Stimulated activated CD8-positive, alpha-beta memory T cell treated with anti-CD3 and anti-CD28 coated beads, Interleukin-4, amount 100 ng/mL, for 4 hours (primary cell): ENCODE data around the gene NKAIN2.
"Not testable (repeated sequence)": the region's sequence is repeated elsewhere in the genome, so short reads cannot be mapped to it uniquely, and the experiment has no call there.

Source experiments
- DNase-seq, 2 donors: peaks; one replicate each; pipeline ENCODE4 v3.0.0-alpha.2; 2020; ENCODE audit warnings: low read depth in 2 of 2, low spot score in 1 of 2

NKAIN2 gene

DNA sequence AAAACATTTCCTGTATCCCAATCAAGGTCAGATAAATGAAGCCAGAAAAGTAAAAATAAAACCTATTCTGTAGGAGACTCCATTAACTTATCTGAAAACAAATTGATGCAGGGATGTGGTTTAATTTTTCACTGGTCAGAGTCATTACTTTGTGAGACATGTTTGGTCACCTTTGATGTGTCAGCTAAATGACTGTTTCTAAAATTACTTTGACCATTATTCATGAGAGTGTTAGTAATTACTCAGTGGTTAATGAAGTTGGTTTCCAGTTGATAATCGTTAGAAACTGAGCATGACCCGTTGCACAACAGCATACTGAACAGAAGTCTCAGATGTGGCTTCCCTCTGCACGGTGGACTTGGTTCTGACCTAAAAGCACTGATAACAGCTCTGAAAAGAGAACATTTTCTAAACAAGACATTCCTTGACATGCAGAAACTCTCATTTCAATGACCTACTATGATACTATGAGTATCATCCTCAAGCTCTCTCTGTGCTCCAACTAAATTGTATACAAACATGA, 748.1 kb downstream of the NKAIN2 start:
- no peak for DNase-seq

DNA sequence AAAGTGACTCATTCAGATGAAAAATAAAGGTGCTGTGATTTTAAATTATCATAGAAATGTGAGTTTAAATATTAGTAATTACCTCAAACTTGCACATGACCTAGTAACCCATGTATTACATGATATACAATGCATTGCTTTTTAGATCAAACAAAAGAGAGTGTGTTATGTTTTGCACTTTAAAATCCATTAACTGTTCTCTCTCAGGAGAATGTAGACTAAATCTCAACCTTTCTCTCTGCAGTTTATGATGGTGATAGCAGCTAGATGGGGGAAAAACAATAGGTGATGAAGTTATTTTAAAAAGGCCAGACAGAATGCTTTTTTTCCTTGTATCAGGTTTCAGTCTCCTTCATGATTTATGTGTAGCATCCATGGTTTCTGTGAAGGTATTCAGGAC, 754.2 kb downstream of the NKAIN2 start:
- no peak for DNase-seq

DNA sequence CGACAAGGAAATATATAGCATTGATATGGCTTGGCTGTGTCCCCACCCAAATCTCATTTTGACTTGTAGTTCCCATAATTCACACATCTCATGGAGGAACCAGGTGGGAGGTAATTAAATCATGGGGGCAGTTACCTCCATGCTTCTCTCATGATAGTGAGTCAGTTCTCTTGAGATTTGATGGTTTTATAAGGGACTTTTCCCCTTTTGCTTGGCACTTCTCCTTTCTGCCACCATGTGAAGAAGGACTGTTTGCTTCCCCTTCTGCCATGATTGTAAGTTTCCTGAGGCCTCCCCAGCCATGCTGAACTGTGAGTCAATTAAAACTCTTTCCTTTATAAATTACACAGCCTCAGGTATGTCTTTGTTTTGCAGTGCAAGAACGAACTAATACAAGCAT, 756.4 kb downstream of the NKAIN2 start:
- not testable (repeated sequence) for DNase-seq

DNA sequence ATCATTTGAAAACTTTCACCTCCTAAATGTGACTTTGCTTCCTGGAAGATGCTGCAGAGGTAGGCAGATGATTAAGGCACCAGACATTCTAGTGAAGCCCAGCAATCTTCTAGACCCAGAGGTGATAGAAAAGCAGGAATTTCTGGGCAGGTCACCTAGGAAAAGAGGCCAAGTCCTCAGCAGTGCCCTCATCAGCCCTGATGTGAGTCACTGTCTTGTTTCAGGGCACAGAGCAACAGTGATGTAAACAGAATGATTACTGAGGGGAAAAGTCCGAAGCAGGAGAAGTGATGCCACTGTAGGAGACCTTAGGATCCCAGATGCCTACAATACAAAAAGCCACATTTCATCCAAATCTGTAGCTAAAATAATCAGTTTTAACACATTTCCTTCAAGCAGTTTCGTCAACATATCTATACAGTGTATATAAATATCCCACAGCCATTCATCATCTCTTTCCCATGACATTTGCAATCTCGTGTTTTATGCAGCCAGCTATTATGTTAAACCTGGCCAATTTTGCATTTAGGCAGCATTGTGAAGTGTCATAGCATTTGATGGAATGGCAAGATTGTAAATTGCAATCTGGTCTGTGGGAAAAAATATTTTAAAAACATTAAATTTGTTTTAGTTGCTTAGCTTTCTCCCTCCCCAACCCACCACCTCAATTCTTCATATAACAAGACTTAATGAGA, 757.4 kb downstream of the NKAIN2 start:
- DNase-seq: no peak

DNA sequence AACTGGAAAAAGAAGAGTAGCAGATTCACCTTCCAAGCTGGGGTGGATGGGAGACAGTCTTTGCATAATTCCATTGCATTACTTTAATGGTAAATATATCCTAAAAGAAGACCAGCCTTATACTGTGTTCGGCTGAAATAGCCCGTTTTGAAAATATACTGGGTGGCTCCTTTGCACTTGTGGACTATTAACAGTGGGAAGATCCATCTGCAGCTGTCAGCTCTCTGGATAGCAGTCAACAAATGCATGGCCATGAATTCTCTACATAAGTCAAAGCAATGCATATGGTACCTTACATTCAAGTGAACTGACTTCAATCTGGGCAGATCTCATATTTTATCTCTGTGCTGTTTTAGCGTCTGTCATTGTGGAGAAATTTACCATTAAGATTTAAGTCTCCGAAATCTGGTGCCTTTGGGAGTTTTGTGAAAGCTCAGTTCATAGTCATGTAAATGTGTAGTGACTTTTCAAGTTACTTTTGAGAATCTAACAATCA, 758.0 kb downstream of the NKAIN2 start:
- DNase-seq: no peak

DNA sequence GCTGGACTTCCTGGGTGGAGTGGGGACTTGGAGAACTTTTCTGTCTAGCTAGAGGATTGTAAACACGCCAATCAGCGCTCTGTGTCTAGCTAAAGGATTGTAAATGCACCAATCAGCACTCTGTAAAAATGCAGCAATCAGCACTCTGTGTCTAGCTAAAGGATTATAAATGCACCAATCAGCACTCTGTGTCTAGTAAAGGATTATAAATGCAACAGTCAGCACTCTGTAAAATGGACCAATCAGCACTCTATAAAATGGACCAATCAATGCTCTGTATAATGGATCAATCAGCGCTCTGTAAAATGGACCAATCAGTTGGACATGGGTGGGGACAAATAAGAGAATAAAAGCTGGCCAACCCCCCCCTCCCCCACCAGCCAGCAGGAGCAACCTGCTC, 760.5 kb downstream of the NKAIN2 start:
- DNase-seq: not testable (repeated sequence)

DNA sequence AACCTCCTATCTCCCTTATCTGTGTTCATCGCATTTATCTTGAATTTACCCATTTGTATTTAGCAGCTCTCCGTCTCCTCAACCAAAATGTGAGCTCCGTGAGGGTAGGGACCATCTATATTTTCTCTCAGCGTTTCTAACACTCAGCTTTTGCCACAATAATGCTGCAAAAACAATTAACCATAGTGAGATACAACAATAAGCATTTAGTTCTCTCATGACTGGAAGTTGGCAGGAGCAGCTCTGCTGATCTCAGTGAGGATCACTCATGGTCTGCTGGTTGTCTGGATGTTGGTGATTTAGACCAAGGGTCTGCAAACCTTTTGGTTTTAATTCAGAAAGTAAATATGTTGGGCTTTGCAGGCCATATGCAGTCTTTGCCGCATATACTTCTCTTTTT, 763.7 kb downstream of the NKAIN2 start:
- DNase-seq: no peak

DNA sequence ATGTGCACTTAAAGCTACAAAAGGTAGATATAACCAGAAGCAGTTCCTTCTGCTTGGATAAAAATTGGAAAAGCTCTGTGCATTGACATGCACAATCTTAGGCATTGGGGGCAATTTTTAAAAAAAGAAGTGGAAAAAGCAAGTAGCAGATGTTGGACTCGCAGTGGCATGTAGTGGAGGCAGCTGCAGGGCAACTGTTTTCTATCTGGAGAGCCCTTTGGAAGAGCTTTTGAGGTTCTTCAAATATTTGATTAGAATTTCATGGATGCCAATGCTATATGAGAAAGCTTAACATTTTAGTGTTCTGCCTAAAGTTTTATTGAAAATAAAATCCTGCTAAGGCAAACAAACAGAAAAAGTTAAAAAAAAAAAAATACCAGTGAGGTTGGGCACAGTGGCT, 770.3 kb downstream of the NKAIN2 start:
- no peak for DNase-seq

DNA sequence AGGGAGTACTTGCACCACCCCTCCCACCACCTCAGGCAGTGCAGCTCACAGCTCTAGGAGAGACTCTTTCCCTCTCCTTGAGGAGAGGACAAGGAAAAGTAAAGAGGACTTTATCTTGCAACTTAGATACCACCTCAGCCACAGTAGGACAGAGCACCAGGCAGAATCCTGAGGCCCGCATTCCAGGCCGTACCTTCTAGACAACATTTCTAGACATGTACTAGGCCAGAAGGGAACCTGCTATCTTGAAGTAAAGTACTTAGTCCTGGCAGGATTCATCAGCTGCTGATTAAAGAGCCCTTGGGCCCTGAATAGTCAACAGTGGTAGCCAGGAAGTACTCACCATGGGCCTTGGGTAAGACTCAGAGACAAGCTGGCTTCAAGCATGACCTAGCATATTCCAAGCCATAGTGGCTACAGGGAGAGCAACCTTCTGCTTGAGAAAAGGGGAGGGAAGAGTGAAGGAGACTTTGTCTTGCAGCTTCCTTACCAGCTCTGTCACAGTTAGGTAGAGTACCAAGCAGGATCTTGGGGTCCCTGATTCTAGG, 774.1 kb downstream of the NKAIN2 start:
- no peak for DNase-seq

DNA sequence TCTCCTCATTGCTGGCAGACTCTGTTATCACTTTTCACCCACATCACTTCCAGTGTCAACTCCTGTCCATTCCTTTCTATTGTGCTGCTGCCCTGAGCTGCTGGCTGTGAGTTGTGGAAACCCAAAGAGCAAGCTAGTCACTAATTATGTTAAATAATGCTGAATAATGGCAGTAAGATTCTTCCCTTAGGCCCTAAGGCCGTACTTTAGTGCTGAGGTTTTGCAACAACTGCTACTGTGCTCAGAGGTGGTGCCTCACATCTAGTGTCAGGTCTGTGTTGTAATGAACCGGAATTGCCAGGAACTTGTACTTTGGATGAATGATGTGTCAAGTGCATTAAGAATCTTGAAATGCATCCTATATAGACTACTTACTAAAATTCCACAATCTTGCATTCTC, 786.3 kb downstream of the NKAIN2 start:
- no peak for DNase-seq

DNA sequence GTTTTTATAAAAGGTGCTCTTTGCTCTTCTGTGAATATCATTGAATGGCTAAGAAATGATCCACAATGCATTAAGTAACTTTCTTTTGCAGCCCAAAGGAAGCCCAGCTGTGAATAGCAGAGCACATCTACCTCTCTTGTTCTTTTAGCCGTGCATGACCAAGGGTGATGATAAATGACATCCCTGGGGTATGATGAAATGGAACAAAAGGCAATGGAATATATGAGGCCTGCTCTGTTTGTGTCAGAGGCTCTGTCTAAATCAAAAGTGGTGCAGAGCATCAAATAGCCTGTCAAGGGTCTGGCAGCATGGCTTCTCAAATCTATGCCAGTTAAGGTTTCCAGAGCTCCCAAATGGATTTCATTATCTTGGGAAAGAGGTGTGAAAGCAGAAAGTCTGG, 796.0 kb downstream of the NKAIN2 start:
- no peak for DNase-seq

DNA sequence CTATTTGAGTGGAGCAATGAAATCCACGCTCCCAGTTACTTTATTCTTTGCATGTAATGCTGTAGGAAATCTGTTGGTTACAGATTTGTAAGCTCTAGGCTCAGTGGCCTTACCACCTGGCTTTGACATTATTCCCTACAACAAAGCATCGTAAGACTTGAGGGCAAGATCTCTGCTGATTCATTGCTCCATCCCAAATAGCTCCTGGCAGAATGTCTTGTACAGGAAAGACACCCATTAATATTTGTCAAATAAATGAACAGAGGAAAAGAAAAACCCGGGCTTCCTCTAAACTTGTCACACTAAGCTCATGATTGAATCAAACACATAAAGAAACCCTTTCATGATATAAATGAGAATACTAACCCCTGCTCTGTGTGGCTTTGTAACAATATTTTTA, 801.1 kb downstream of the NKAIN2 start:
- DNase-seq: no peak

DNA sequence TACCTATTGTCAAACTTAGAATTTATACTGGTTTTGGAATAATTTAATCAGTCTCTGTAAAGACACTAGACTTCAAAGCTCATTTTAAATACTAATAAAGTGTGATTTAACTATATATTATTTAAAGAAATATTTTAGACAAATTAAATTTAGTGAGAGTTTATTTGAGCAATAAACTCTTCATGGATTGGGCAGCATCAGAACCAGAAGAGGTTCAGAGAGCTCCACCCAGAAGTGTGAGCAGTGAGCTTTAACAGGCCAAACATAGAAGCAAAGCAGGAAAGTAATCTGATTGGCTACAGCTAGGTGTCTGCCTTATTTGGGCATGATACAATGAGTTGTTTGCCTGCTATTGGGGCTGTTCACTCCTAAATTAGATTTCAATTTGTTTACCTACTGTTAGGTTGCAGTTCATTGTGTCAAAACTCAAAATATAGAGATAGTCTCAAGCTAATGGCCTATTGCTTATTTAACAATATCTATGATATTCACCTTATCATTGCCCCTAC, 803.5 kb downstream of the NKAIN2 start:
- no peak for DNase-seq

DNA sequence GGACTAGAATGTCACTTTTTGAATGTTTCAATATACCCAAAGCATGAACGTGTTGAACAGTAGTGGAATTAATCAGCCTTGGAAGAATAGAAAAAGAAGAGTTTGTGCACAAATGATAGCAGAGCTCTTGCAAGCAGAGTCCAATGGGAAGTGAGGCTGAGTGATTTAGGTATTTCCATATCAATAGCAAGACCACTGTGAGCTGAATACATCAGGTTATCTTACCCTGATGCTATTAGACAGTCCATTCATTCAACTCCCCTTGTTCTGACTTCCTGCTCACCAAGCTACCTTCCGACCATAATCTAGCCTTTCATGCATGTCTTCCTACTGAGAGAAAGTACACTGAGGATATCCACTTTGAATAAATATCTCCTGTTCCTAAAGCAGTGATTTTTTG, 809.4 kb downstream of the NKAIN2 start:
- no peak for DNase-seq

DNA sequence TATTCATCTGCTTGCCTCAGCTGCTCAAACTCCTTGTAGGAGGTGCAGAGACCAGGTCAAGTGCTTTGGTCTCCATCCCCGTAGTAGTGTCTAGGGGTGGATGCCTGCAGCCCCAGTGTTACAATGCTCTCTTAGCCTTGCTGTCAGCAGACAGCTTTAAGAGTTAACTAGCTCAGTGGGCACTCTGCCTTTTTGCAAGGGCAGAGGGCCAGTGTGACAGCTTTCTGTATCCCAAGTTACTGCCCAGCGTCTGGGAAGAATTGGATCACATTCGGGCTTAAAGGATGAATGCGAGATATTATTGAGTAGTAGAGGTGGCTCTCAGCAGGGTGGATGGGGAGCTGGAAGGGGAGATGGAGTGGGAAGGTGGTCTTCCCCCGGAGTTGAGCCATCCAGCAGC, 818.7 kb downstream of the NKAIN2 start:
- DNase-seq: no peak

DNA sequence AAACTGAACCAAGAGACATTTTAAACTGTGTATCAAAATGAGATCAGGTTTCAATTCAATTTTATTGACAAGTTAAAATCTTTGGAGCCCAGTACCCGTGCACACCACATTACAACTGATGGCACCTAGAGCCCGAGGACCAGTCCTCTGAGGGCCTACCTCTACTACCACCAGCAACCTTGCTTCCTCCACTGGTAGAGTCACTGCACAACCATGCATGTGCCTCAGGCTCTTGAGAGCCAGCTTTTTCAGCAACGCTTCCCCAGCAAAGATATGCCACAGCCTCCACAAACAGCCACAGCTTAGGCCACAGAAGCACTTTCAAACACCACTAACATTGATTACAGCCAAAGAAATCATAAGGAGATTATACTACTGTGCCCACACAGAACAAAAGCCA, 830.0 kb downstream of the NKAIN2 start:
- DNase-seq: no peak

DNA sequence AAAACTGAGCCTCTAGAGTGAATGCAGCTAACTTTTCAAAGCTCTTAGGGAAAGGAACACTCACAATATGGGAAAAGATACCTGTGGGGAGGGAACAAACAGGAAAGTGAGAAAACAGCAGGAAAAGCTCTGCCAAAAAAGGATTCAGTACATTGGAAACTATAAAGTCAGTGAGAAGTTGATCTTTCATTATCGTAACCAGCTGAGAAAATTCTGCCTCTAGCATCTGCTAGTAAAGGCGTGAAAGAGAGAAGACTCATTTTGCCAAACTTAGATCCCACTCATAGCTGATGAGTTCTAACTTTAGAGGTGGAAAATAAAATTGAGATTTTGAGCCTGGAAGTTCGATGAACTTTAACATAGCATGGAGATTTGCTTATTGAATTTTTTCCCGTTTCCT, 836.8 kb downstream of the NKAIN2 start:
- DNase-seq: no peak

DNA sequence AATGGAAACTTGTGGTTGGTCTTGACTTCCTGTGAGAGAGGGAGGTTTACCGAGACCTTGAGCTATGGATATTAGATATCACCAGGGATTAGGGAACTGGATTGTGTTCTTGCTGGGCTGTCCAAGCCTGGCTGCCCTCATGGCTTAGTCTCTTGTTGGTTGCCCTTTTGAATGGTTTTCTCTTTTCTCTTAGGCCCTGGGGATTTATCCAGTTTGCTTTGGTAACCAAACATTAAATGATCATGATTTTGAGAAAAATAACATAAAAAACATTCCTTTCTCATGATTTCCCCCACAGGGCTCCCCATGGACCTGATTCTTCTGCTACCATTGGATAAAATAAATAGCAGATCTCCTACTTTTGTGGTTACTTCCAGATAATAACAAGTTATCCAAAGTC, 852.2 kb downstream of the NKAIN2 start:
- no peak for DNase-seq

DNA sequence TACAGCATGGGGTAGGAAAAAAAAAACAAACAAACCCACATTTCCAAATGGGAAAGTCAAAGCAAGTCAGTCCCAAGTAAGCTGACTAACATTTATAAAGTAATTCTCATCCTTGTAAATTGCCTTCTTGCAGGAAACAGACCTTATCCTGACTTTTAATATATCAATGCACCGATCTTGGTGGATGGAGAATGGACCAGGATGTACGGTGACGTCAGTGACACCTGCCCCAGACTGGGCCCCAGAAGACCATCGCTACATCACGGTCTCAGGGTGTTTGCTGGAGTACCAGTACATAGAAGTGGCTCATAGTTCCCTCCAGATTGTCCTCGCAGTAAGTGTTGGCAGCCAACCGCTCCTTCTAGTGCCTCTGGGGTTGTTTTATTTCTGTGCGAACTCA, 854.4 kb downstream of the NKAIN2 start:
- DNase-seq: no peak

DNA sequence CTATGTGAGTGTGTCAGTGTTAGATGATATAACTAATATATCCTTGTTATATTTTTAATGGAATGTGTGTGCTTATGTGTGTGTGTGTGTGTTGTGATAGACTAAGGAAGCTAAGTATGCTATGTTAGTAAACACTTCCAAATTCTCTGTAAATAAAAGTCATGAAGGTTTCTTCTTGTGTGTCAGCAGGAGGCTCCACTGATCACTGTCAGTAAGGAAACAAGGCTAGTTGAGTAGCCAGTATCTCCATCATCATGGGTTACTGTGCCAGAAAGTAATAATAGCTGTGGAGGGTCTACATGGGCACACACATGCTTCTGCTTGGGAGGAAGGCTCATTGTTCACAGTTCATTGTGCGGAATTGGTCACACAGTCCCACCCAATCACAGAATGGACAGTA, 855.8 kb downstream of the NKAIN2 start:
- no peak for DNase-seq

DNA sequence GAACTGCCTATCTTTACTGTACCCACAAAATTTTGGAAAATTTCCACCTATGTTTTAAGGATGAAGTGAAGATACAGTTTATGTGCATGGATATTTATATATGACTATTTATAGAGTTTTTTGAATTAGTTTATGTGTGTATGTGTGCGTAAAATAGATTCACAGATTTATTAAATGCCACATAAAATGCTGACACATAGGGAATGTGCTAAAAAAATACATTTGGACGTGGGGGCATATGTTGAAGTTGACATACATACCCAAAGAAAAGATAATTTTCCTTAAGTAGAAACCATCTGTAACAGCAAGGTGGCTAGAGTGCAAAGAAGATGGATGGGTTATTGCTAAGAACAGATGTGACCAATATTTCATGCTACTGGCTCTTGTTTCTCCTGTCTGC, 856.5 kb downstream of the NKAIN2 start:
- no peak for DNase-seq

DNA sequence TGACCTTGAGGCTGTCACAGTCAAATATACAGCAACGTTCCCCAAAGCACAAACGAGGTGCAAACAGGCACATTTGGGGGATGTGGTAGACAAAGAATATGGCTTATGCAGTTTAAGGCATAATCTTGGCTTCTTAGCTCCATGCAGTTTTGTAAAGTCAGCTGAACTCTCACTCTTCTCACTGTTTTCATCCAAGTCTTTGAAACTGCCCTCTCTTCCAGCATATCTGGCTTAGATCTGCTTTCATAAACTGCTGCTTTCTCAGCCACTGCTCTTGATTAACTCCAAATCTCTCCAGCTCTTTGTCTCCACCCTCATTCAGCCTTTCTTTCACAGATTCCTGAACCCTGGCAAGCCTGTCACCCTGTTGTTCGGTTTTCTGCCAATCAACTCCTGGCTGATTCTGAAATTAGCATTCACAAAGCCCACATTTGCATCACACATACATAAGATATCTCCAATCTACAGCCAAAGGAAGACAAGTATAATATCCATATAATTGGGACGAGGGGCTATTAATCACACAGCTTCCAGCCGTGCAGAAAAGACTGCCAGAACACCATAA, 857.5 kb downstream of the NKAIN2 start:
- no peak for DNase-seq
